Cardiac fibroblast (primary cell): ENCODE results near the gene AGPAT2.
"Not testable (repeated sequence)": the region's sequence is repeated elsewhere in the genome, so short reads cannot be mapped to it uniquely, and the experiment has no call there.

Source experiments
- DNase-seq, 2 donors: peaks; one replicate each; pipeline versions ENCODE4 v3.0.0 to v3.0.0-alpha.2; 2010; ENCODE audit warnings: low read depth in 2 of 2
- H3K4me3 ChIP-seq, 2 donors: replicated peaks in 1 of 2; 1 replicate in 1 of 2; 2 replicates in 1 of 2; pipeline ENCODE4 v1.5.1; 2011; ENCODE audit warnings: low read depth in 2 of 2, low read length in 2 of 2, mild to moderate bottlenecking in 2 of 2, moderate library complexity in 1 of 2
- TF ChIP-seq, protein P1 (sequence below): IDR thresholded peaks from one replicate; pipeline ENCODE4 v1.5.1; 2011; ENCODE audit warnings: low read depth, mild to moderate bottlenecking, low read length, inconsistent platforms

The AGPAT2 gene

DNA sequence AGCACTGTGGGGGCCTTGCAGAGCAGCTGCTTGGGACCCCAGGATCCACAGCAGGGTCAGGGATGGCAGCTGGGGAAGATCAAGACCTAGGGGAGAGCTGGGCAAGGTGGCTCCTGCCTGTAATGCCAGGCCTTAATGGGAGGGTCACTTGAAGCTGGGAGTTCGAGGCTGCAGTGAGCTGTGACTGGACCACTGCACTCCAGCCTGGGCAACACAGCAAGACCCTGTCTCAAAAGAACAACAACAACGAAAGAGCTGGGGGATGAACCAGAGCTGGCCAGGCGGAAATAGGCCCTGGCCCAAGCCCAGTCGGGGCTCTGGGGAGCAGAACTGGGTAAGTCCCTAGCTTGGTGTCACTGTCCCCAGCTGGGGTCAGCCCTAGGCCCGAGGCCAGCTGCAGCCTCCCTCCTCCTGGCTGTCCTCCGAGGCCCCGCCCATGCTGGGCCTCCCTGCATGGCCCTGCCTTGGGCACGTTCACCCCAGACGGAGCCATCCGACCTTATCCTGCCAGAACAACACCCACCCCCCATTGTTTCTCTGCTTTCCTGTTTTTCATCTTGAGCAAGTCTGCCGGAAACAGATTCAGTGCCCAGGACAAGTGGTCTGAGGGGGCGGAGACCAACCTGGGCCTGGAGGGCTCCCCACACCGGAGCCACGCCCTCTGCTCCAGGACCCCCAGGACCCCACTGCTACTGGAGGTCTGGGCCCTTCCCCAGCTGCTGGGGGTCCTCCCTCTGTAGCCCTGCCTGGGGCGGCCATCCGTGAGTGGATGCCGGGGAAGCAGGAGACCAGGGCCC, 27.0 kb upstream of the AGPAT2 start:
- H3K4me3 ChIP-seq = no peak overlapping the region
- peak; percentile 46 to 56 for DNase-seq
- TF ChIP-seq, protein P1, sequence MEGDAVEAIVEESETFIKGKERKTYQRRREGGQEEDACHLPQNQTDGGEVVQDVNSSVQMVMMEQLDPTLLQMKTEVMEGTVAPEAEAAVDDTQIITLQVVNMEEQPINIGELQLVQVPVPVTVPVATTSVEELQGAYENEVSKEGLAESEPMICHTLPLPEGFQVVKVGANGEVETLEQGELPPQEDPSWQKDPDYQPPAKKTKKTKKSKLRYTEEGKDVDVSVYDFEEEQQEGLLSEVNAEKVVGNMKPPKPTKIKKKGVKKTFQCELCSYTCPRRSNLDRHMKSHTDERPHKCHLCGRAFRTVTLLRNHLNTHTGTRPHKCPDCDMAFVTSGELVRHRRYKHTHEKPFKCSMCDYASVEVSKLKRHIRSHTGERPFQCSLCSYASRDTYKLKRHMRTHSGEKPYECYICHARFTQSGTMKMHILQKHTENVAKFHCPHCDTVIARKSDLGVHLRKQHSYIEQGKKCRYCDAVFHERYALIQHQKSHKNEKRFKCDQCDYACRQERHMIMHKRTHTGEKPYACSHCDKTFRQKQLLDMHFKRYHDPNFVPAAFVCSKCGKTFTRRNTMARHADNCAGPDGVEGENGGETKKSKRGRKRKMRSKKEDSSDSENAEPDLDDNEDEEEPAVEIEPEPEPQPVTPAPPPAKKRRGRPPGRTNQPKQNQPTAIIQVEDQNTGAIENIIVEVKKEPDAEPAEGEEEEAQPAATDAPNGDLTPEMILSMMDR = no peak

DNA sequence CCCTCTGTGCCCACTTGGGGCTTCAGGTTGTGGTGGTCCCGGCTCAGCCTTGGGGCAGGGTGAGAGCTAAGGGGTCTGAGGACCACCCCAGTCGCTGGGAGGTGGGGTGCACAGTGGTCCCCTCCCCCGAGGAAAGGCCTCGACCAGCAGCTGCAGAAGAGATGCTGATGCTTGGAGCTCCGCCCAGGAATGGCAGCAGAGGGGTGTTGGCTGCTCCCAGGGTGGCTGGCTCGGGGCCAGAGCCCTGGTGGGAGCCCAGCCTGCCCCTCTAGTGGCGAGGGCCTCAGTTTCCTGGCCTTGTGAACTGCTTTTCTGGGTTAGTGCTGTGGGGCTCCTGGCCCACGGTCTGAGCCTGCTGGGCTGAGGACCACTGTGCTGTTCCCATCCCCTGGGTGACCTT, 26.3 kb upstream of the AGPAT2 start:
- TF ChIP-seq, protein P1 = no peak
- peak overlapping the region; percentile 52 to 54 for H3K4me3 ChIP-seq
- DNase-seq = peak in 1 of 2 donors; percentile 43

DNA sequence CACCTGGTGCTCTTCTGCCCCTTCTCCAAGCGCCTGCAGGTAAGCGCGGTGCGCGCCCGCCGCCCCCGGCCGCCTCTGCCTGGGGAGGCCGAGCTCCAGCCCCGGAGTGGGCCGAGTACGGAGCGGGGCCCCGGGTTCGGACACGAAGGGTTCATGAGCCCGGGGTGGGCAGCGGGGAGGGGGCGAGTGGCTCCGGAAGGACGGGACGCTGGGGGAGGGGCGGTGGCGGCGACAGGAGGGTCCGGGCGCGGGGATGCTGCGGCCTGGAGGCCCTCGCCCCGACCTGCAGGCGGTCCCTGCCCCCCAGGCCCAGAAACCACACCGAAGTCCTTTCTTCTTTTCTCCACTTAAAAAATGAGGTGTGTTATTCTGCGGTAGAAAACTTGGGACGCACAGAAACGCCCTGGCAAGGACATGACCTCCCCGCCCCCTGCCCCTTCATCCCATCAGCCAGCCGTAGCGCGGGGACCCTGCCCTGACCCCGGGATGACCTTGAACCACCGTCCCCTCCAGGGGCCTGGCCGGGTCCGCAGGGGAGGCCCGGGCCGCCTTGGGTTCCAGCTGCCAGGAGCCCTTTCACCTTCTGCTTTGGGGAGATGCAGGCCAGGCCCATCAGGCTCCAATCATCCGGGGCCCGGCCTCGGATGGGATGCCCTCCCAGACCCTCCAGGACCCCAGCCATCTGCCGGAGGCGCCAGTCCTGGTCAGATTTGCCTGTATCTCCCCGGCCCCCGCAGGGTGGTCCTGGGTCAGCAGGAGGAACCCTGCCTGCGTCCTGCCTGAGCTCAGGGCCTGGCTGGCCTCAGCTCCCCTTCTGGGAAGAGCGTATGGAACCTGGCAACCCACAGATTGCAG, 25.7 kb upstream of the AGPAT2 start:
- peak overlapping the region; percentile 52 to 54 for H3K4me3 ChIP-seq
- TF ChIP-seq, protein P1 = no peak
- no peak for DNase-seq

DNA sequence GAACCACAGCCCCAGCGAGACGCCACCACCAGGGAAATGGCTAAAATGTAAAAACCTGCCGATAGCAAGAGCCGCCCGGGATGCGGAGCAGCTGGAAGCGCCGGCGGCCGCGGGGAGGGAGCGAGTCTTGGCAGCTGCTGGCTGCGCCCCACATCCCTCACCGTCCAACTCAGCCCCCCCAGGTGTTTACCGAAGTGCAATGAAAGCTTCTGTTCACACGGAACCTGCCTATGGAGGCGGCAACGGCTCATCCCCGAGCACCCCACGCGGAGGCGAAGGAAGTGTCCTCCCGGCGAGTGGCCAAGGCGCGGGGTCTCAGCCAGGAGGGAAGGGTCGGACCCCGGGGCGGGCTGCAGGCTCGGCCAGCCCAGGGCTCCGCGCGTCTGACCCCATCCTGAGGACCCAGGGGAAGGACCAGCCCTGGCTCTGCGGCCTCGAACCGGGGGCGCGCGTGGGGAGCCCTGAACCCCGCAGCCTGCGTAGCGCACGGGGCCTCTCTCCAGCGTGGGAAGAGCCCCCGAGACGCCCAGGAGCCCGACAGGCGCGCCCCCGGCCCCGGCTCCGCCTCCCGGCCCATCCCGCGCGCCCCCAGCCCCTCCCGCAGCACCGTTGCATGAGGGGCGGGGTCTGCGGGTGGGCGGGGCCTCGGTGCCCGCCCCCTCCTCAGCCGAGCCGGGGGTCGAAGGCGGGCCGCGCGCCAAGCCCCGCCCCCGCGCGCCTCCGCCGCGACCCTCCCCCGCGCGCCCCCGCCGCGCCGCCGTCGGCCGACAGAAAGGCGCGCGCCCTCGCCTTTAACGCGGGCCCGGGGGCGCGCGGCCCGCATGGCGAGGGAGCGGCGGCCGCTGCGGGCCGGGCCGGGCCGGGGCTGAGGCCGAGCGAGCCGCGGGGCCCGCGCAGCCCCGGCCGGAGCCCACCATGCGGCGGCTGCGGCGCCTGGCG, 24.8 kb upstream of the AGPAT2 start, which contains the start of gene DIPK1B:
TSS of gene DIPK1B (plus strand) at position 822 of the 939 bp plus-strand sequence. CDS start at position 916, 94 bp downstream.
- TF ChIP-seq, protein P1 = no peak
- no peak for DNase-seq
- H3K4me3 ChIP-seq = peak within 1 kb of the TSS; percentile 52 to 54

DNA sequence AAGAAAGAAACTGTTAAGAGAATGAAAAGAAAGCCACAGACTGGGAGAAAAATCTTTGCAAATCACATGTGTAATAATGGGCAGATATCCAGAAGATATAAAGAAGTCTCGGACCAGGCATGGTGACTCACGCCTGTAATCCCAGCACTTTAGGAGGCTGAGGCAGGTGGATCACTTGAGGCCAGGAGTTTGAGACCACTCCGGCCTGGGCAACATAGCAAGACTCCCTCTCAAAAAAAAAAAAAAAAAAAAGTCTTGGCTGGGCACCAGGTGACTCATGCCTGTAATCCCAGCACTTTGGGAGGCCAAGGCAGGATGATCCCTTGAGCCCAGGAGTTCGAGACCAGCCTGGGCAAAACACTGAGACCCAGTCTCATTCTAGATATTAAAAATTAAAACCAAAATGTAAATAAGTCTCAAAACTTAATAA, 24.0 kb upstream of the AGPAT2 start:
- not testable (repeated sequence) for H3K4me3 ChIP-seq
- DNase-seq = peak in 1 of 2 donors; percentile 52

DNA sequence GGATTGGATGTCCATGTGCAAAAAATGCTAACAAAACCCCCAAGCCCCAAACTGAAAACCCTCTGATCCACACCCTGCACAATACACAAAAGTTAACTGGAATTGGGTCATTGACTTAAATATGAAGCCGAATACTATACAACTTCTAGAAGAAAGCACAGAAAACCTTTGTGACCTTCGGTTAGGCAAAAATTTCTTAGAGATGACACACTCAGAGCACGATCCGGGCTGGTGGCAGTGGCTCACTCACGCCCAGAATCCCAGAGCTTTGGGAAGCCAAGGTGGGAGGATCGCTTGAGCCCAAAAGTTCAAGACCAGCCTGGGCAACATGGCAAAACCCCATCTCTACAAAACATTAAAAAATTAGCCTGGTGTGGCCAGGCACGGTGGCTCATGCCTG, 23.3 kb upstream of the AGPAT2 start:
- TF ChIP-seq, protein P1 = no peak
- no peak overlapping the region for H3K4me3 ChIP-seq
- DNase-seq = no peak
